NCI-H524 (cell line): ENCODE results near the gene ARHGAP8.

Source experiments
- DNase-seq, 2 experiments: peaks; one replicate each; lab custom pipeline; 2025; lab: John Stamatoyannopoulos, UW

The ARHGAP8 gene

DNA sequence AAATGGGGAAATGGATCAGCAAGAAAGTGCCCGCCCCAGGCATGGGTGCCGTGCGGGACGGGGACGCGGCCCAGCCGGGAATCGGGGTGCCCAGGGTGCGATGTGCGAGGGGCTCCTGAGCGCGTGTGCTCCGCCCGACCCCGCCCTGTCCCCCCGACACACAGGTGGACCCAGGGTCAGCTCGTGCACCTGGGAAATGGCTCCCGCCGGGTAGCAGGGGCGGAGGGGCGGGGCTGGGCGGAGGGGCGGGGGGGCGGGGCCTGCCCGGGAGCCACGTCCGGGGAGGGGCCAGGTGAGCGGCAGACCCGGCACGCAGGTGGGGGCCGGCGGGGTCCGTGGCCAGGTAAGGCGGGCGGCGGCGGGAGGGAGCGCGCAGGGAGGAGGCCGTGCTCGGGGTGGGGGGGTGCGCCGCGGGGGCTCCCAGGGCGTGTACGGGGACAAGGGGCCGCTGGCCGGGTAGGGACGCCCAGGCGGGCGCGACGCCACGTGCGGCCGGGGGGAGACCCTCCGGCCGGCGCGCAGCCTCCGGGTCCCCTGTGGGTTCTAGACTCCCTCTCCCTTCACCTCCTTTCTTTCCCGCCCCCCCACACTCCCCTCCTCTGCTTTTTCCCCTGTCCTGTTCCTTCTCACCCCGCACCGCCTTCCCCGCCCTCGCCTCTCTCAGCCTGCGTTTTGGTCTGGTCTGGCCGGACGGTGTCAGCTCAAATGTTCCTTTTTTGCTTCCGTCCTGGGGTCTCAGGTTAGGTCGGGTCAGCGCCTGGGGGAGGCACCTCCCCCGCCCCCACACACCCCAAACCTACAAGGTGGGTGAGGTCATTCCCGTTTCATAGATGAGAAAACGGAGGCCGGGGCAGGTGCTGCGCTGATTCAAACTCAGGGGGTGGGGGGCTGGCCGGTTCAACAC, at the start of gene ARHGAP8:
TSS of gene ARHGAP8 (plus strand) at position 291 of the 904 bp plus-strand sequence. CDS start 33,953 bp downstream, outside the sequence.
- DNase-seq, result no peak

DNA sequence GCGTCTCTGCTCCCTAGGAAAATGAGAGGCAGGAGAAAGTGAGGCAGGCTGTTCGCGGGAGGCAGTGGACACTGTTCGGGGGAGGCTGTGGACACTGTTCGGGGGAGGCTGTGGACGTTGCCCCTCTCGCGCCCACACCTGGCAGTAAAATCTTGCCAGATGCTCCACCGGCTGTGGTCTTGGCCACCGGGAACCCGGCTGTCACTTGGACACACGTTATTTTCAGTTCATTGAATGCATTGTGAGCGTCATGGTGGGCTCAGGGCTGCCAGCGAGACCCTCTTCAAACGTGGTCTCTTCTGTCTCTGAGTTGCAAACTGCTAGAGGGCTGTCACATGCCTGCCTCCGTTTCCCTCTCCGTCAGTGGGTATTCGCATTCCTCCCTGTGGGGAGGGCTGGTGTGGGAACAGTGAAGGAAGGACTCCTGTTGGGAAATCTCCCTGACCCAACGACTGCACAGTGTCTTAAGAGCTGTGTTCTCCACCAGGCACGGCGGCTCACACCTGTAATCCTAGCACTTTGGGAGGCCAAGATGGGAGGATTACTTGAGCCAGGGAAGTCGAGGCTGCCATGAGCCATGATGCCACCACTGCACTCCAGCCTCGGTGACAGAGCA, 49.0 kb upstream of the ARHGAP8 start:
- DNase-seq, result peak in 1 of 2 experiments; percentile 48

- no peak for DNase-seq
Observed at GRCh38 chr22:44704159-44705021, 48.0 kb upstream of the ARHGAP8 start.

DNA sequence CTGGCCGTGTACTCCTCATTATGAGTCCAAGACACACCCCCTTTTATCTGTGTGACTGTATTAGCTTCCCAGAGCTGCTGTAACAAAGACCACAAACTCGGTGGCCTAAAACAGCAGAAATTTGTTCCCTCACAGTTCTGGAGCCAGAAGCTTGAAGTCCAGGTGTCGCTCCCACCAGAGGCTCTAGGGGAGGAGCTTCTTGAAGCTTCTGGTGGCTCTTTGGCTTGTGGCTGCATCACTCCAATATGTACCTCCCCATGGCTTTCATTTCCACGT, 47.4 kb upstream of the ARHGAP8 start:
- no peak for DNase-seq

DNA sequence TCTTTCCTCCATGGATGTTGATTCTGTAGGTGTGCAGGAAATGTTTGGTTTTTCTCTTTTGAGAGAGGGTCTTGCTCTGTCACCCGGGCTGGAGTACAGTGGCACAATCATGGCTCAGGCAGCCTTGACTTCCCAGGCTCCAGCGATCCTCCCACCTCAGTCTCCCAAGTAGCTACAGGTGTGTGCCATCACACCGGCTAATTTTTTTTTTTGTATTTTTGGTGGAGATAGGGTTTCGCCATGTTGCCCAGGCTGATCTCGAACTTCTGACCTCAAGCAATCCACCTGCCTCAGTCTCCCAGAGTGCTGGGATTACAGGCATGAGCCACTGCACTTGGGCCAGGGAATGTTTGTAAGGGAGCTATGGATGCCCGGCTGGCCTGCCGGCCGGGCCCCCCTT, 45.9 kb upstream of the ARHGAP8 start:
- no peak for DNase-seq

DNA sequence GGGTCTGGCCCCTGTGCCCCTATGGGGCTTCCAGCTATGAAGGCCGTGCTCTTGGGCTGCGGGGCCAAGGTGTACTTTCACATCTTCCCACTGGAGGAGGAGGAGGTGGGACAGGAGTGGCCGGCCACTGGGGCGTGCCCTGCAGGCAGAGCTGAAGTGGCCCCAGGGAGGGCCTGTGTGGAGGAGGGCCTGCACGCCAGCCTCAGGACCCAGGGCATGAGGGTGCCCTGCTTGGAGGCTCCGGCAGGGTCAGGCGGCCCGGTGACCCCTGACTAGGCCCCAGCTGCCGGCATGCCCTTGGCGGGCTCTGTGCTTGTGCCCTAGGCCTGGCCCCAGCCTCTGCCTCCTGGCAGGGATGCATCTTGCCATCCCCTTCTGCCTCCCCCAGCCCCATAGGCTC, 45.2 kb upstream of the ARHGAP8 start:
- no peak for DNase-seq

DNA sequence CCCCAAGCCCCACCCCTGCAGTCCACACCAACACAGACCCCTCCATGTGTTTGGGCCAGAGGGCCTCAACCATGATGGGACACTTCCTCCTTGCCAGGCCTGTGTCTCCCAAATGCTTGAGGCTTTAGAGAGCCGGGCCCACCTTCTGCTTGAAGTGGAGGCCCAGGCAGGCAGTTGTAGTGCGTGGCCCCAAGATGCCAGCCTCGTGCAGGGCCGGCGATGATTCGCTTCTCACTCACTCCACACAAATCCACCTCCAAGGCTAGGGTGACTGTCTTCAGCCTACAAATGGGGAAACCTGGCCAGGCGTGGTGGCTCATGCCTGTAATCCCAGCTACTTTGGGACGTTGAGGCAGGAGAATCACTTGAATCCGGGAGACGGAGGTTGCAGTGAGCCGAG, 44.6 kb upstream of the ARHGAP8 start:
- no peak for DNase-seq

DNA sequence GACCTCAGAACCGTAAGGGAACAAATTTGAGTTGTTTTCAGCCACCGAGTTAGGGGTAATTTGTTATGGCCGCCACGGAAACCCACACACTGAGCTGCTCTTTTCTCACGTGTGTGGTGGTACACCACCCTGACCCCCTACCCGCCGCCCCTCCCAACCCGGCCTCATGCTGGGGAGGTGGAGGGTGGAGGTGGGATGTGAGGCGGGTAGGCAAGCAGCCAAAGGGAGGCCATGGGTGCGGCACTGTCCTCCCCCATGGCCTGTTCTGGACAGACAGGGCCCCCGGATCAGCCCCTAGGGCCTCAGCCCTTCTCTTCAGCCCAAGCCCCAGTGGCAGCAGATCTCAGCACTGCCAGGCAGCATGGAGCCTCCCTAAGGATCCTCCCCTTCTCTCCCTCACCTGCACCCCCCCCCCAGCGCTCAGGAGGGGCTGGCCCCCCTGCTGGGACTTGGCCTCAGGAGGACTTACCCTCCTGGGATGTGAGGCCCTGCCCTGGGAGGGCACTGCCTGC, 42.4 kb upstream of the ARHGAP8 start:
- no peak for DNase-seq

GRCh38 chr22:44710474-44711240, 41.7 kb upstream of the ARHGAP8 start:
- no peak for DNase-seq

GRCh38 chr22:44711241-44711560, 41.2 kb upstream of the ARHGAP8 start:
- no peak for DNase-seq

- peak; percentile 13 to 54 for DNase-seq
Observed at GRCh38 chr22:44711690-44712555, 40.5 kb upstream of the ARHGAP8 start.

DNA sequence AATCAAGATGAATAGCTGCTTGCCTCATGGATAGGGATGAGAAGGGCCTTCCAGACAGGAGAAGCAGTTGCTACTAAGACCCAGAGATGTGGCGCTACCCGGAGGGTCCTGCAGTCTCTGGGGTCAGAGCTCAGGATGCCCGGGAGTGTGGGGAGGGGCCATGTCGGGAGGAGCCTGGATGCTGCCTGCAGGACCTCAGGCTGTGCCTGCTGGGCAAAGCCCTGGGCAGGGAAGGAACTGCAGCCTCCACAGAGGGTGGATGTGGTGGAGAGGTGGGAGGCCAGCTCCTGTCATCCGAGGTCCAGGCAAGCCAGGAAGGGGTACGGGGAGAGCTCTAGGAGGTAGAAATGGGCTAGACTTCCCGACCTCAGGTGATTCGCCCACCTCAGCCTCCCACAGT, 39.4 kb upstream of the ARHGAP8 start:
- no peak for DNase-seq

DNA sequence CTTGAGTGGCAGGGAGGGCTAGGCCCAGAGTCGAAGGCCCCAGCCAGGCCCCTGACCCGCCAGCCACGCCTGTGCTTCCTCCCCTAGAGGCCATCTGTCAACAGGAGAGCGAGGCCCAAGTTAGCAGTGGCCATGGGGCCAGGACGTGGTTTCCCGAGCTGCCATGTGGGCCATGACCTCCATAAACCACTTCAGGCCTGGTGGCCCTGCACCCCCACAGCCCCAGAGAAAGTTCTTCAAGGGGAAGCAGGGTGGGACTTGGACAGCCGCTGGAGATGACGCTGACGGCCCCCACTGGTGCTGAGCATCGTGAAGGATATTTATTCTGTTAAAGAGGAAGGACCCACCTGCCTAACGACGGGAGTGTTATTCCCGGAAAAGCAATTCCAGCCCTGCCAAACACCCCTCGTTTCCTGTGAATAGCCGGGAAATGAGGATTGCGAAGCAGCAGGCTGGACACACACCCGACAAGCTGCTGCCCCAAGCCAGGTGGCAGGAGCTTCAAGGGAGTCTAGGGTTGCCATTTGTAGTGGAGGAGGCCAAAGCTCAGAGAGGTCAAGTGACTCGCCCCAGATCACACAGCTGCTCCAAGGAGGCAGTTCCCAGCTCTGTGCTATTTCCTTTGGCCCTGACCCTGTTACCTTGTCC, 37.5 kb upstream of the ARHGAP8 start:
- DNase-seq, result no peak

DNA sequence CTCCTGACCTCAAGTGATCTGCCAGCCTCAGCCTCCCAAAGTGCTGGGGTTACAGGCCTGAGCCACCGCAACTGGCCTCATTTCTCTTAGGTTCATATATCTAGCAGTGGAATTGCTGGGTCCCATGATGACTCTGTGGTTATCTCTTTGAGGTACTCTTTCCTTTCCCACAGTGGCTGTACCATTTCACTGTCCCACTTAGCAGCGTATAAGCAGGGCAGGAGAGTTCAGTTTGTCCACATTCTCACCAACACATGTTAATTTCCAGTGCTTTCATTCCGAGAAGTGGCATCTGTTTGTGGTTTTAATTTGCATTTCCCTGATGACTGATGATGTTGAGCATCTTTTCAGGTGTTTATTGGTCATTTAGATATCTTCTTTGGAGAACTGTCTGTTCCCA, 34.0 kb upstream of the ARHGAP8 start:
- no peak for DNase-seq

GRCh38 chr22:44719586-44720368, 32.6 kb upstream of the ARHGAP8 start:
- peak; percentile 34 to 71 for DNase-seq

- DNase-seq, result no peak
Observed at GRCh38 chr22:44721213-44721612, 31.2 kb upstream of the ARHGAP8 start.

GRCh38 chr22:44722611-44723010, 29.8 kb upstream of the ARHGAP8 start:
- no peak for DNase-seq

- peak in 1 of 2 experiments; percentile 35 for DNase-seq
Observed at GRCh38 chr22:44723801-44724200, 28.6 kb upstream of the ARHGAP8 start.

GRCh38 chr22:44724416-44724815, 28.0 kb upstream of the ARHGAP8 start:
- no peak for DNase-seq

DNA sequence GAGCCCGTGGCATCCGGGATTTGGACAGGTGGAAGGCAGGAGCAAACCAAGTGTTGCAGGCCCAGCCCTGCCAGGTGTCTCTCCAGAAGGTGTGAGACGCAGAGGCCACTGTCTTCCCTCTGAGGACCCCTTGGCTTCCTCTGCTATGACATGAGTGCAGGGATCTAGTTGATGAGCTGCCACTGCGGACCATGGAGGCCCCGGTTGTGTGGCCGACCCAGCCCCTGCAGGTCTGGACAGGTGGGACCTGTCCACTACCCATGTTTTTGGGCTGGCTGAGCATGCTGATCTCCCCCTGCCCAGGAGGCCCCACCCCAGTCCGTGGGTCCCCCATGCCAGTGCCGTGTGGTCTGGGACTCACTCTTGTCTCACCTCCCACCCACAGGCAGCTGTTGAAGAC, 27.5 kb upstream of the ARHGAP8 start:
- DNase-seq, result no peak
